ENCODE data around the gene ARHGAP18. TPM values are rescaled to one million over a fixed set of nuclear protein-coding genes. Genes with fewer than 3 reads are reported as not detected.

The ARHGAP18 gene
- total and polyA plus RNA-seq, 10 of the 15 experiments (the other 5 are each of a cell fraction or from before 2014, with no cell fraction given): 18.2 to 52.2 (median 31.7) TPM

DNA sequence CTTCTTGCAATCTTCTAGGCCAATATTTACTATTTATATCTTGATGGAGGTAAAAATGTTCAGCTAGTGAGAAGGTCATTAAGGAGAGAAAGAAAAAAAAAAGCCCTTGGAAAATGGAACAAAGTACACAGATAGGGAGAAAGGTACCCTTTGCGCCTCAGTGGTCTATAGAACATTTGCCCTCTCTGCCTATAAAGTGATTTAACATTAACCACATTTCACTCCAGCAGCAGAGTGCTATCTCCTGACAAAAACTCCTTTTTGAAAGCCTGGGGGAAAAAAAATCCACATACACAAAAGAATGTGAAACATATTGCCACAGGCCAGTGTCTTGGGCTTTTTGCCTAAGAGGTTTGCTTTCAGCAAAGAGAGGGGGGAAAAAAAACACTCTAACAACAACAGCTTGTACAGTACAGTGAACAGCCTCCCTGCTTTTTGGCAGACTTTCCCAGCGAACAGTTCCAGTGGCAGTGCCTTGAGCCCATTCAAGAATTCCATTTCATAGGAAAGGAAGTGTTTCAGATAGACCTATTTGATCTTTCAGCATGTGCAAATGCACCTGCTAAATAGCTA lies 695 bp downstream of the ARHGAP18 start:
- Histone ChIP-seq H2AFZ (ENCODE audit: control insufficient read depth, low read depth, low read length) (peak overlapping the region; percentile 92; the same call in 1 of the 2 replicates), H3K9me3 (replicated peaks; ENCODE audit: control insufficient read depth, insufficient read depth, low read length) (no peaks in the 10 kb centered on the region; the same call in 2 of the 3 replicates), H3K9ac (ENCODE audit: control insufficient read depth, insufficient read depth, low read length) (peak overlapping the region; percentile 79), H4K20me1 (ENCODE audit: control insufficient read depth, insufficient read depth) (no peaks in the 10 kb centered on the region), H3K27me3 (replicated peaks in 1 of 2; ENCODE audit: control insufficient read depth in 2 of 2, insufficient read depth in 2 of 2, low read length in 1 of 2) (no peaks in the 10 kb centered on the region), H3K4me1 (ENCODE audit: control insufficient read depth, insufficient read depth, low read length) (peaks cover 22% of the 10 kb centered on the region), H3K4me3 (peak overlapping the region; percentile 94), H3K79me2 (ENCODE audit: control insufficient read depth, insufficient read depth, low read length) (peaks cover 59% of the 10 kb centered on the region), H3K4me2 (ENCODE audit: control insufficient read depth, insufficient read depth) (peak overlapping the region; percentile 98), H3K27ac (ENCODE audit: control insufficient read depth, insufficient read depth) (peak overlapping the region; percentile 73), H3K36me3 (ENCODE audit: control insufficient read depth in 2 of 2, insufficient read depth in 2 of 2, low read length in 1 of 2) (no peaks in the 10 kb centered on the region)
- no peak for TF ChIP-seq ZNF592 (IDR thresholded peaks at IDR 0.05)
- no peak for TF ChIP-seq HSF1 (IDR thresholded peaks at IDR 0.05; ENCODE audit: low read depth, low read length)
- TF ChIP-seq TBL1XR1 (IDR thresholded peaks at IDR 0.05; ENCODE audit: low read depth, low read length): no peak
- 0 out of 2 replicates have a peak, but pooled peaks have one; percentile 35 for TF ChIP-seq TARDBP (IDR thresholded peaks at IDR 0.05; ENCODE audit: borderline replicate concordance)
- peak; percentile 13; the same call in 1 of the 2 replicates for TF ChIP-seq NFIC (IDR thresholded peaks at IDR 0.05; ENCODE audit: low read depth, low read length)
- in situ Hi-C loops (cut with MboI) (no loop called here), intact Hi-C loops (cut with micrococcal nuclease; ENCODE audit: unreplicated experiment) (loop anchor here (5.0 kb wide), 1 partner anchor 87 kb away; no protein-coding TSS in a partner anchor)
- DNase-seq (ENCODE audit: low read depth, low spot score): no peak
- ATAC-seq: peak; percentile 36
- BruUV-seq (replicated peaks): no TSS peak
- FAIRE-seq: no peak
- ChIA-PET SMC1A (ENCODE audit: uncharacterized antibody, unreplicated experiment) (interaction anchor here (0.7 to 17.6 kb wide), 28 partner anchors 9 to 207 kb away, joined by 3 to 434 read pairs (median 5); no protein-coding TSS in a partner anchor), POLR2A (interaction anchor here (0.7 to 8.6 kb wide), 16 partner anchors 9 to 173 kb away, joined by 3 to 115 read pairs (median 6); no protein-coding TSS in a partner anchor), RAD21 (ENCODE audit: unreplicated experiment) (interaction anchor here (0.6 to 12.3 kb wide), 28 partner anchors 9 to 312 kb away, joined by 3 to 189 read pairs (median 6); no protein-coding TSS in a partner anchor), CTCF (interaction anchor here (0.7 to 11.3 kb wide), 17 partner anchors 10 to 208 kb away, joined by 3 to 117 read pairs (median 7); no protein-coding TSS in a partner anchor)
- WGBS (ENCODE audit: insufficient coverage, insufficient replicate concordance, low lambda C conversion rate, missing lambda C conversion rate): 50% methylated on average over 2 of the region's 2 CpGs

Measured in GM12878 (cell line).